HL-60/S4 treated with retinoic acid at 250 ng/mL for 4 days and 3 days (cell line): Measurements from ENCODE around the gene EIF1.

Experiments
- in situ Hi-C: fragments of 300-500 bp; cut with MboI; formaldehyde crosslinking; loops from 2 replicates; pipeline ENCODE4 v1.7.0; 2022; ENCODE audit warnings: low sequenced_read_pairs

EIF1 gene

GRCh38 chr17:41654678-41655607 is 33.7 kb upstream of the EIF1 start:
- in situ Hi-C loops = loop anchor here (25.0 kb wide), 1 partner anchor 743 kb away; no protein-coding TSS in a partner anchor

- in situ Hi-C loops = loop anchor here (25.0 kb wide), 1 partner anchor 743 kb away; no protein-coding TSS in a partner anchor
Measured at GRCh38 chr17:41655611-41656111, 33.0 kb upstream of the EIF1 start.

GRCh38 chr17:41656249-41657023 is 32.2 kb upstream of the EIF1 start:
- in situ Hi-C loops = loop anchor here (25.0 kb wide), 1 partner anchor 744 kb away; no protein-coding TSS in a partner anchor

GRCh38 chr17:41657176-41657754 is 31.4 kb upstream of the EIF1 start:
- in situ Hi-C loops = loop anchor here (25.0 kb wide), 1 partner anchor 745 kb away; no protein-coding TSS in a partner anchor

- in situ Hi-C loops = loop anchor here (25.0 kb wide), 1 partner anchor 746 kb away; no protein-coding TSS in a partner anchor
Measured at GRCh38 chr17:41657936-41658335, 30.7 kb upstream of the EIF1 start.

- in situ Hi-C loops = loop anchor here (25.0 kb wide), 1 partner anchor 747 kb away; no protein-coding TSS in a partner anchor
Measured at GRCh38 chr17:41658846-41659245, 29.8 kb upstream of the EIF1 start.

- in situ Hi-C loops = loop anchor here (25.0 kb wide), 1 partner anchor 747 kb away; no protein-coding TSS in a partner anchor
Measured at GRCh38 chr17:41659427-41660212, 29.1 kb upstream of the EIF1 start.

- in situ Hi-C loops = loop anchor here (25.0 kb wide), 1 partner anchor 748 kb away; no protein-coding TSS in a partner anchor
Measured at GRCh38 chr17:41660221-41660711, 28.4 kb upstream of the EIF1 start.

- in situ Hi-C loops = loop anchor here (25.0 kb wide), 1 partner anchor 751 kb away; no protein-coding TSS in a partner anchor
Measured at GRCh38 chr17:41663451-41664171, 25.1 kb upstream of the EIF1 start.

- in situ Hi-C loops = loop anchor here (25.0 kb wide), 1 partner anchor 752 kb away; no protein-coding TSS in a partner anchor
Measured at GRCh38 chr17:41664172-41664457, 24.6 kb upstream of the EIF1 start.

- in situ Hi-C loops = loop anchor here (25.0 kb wide), 1 partner anchor 753 kb away; no protein-coding TSS in a partner anchor
Measured at GRCh38 chr17:41664587-41665565, 23.8 kb upstream of the EIF1 start.

GRCh38 chr17:41665566-41666236 is 23.0 kb upstream of the EIF1 start:
- in situ Hi-C loops = loop anchor here (25.0 kb wide), 1 partner anchor 753 kb away; no protein-coding TSS in a partner anchor

- in situ Hi-C loops = loop anchor here (25.0 kb wide), 1 partner anchor 754 kb away; no protein-coding TSS in a partner anchor
Measured at GRCh38 chr17:41666237-41666641, 22.4 kb upstream of the EIF1 start.

GRCh38 chr17:41666708-41667279 is 21.9 kb upstream of the EIF1 start:
- in situ Hi-C loops = loop anchor here (25.0 kb wide), 1 partner anchor 754 kb away; no protein-coding TSS in a partner anchor

GRCh38 chr17:41667280-41668041 is 21.2 kb upstream of the EIF1 start:
- in situ Hi-C loops = loop anchor here (25.0 kb wide), 1 partner anchor 755 kb away; no protein-coding TSS in a partner anchor

- in situ Hi-C loops = loop anchor here (25.0 kb wide), 1 partner anchor 760 kb away; no protein-coding TSS in a partner anchor
Measured at GRCh38 chr17:41672153-41672552, 16.5 kb upstream of the EIF1 start.
